Panc1 (cell line): ENCODE results near the gene BRINP2.

Experiments used
- CTCF ChIP-seq: fragments of 450-650 bp; IDR thresholded peaks from 2 replicates; pipeline ENCODE4 v1.5.1; 2017; ENCODE audit warnings: mild to moderate bottlenecking
- POLR2AphosphoS5 ChIP-seq: IDR thresholded peaks from 2 replicates; pipeline ENCODE4 v1.6.1; 2012; ENCODE audit warnings: mild to moderate bottlenecking, low read depth, low read length, moderate library complexity
- REST ChIP-seq, 2 experiments: IDR thresholded peaks; 2 replicates each; pipeline ENCODE4 v1.6.1; 2011 to 2012; ENCODE audit warnings: low read depth in 2 of 2, control low read depth in 1 of 2, low read length in 1 of 2, mild to moderate bottlenecking in 1 of 2, moderate library complexity in 1 of 2; ENCODE audit not compliant: insufficient read depth in 1 of 2
- TCF7L2 ChIP-seq: IDR thresholded peaks from 2 replicates; pipeline ENCODE4 v1.6.1; 2011; ENCODE audit warnings: mild to moderate bottlenecking, low read depth, low read length, inconsistent platforms

- TF ChIP-seq CTCF (no peak), REST (IDR thresholded peaks at IDR 0.05; ENCODE audit: insufficient read depth in 1 of 2, low read depth in 2 of 2, low read length in 1 of 2) (no peak), POLR2AphosphoS5 (no peak), TCF7L2 (no peak)
Measured at GRCh38 chr1:177315261-177315660, 144.5 kb downstream of the BRINP2 start.
